ENCODE measurements around the gene TMEM150B. TPM values are rescaled to one million over a fixed set of nuclear protein-coding genes. Genes with fewer than 3 reads are reported as not detected.

Gene TMEM150B
- total RNA-seq, 1 experiment from 2014 or later, result not detected

DNA sequence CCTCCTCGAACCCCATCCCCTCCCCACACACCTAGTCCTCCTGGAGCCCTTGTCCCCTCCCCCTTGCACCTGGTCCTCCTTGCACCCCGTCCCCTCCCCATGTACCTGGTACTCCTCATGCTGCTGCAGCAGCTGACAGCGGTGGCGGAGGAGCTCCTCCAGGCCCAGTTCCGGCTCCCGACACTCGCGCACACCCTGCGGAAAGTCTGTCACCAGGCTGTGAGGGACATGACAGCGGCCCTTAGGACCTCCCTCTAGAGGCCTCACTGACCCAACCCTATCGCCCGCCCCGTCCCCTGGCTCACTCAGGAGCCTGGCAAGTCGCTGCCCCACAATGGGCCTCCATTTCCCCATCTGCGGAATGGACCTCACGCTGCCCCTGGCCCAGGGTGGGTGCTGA is 60.0 kb downstream of the TMEM150B start:
- Histone ChIP-seq H3K27me3 (ENCODE audit: insufficient read depth, low read depth) (no peaks in the 10 kb centered on the region), H3K79me2 (ENCODE audit: low read depth) (no peaks in the 10 kb centered on the region; the same call in 1 of the 2 replicates), H2AFZ (no peak overlapping the region), H3K36me3 (ENCODE audit: low read depth) (peaks cover 5% of the 10 kb centered on the region; the same call in 1 of the 2 replicates), H3K9me2 (ENCODE audit: insufficient read depth) (no peaks in the 10 kb centered on the region), H3K4me1 (replicated peaks; ENCODE audit: insufficient read depth) (peaks cover 7% of the 10 kb centered on the region), H3K9me3 (ENCODE audit: insufficient read depth, low read depth) (no peaks in the 10 kb centered on the region), H3K4me3 (no peak overlapping the region), H3K4me2 (no peak overlapping the region), H3K27ac (no peak overlapping the region), H3F3A (ENCODE audit: insufficient read depth, low read depth) (peaks cover 15% of the 10 kb centered on the region; the same call in 1 of the 2 replicates), H4K20me1 (ENCODE audit: insufficient read depth) (no peaks in the 10 kb centered on the region)
- TF ChIP-seq EZH2 (IDR thresholded peaks at IDR 0.05; ENCODE audit: low read depth) (no peak), CTCF (conservative IDR thresholded peaks at IDR 0.05) (no peak)
- intact Hi-C loops (cut with micrococcal nuclease; ENCODE audit: unreplicated experiment), result no loop called here
- CTCF ChIA-PET, result no interaction called here
- POLR2A ChIA-PET (ENCODE audit: unreplicated experiment), result no interaction called here
- BruUV-seq (replicated peaks), result no TSS peak
- DNase-seq, result no peak

- ChIA-PET CTCF (no interaction called here), POLR2A (ENCODE audit: unreplicated experiment) (no interaction called here)
- no peak for TF ChIP-seq CTCF (conservative IDR thresholded peaks at IDR 0.05)
- no peak for TF ChIP-seq EZH2 (IDR thresholded peaks at IDR 0.05; ENCODE audit: low read depth)
Observed at GRCh38 chr19:55264531-55264930, 60.6 kb downstream of the TMEM150B start.

More at GRCh38 chr19:55264531-55264930, 60.6 kb downstream of the TMEM150B start:
- no peaks in the 10 kb centered on the region; the same call in 1 of the 2 replicates for H3K79me2 ChIP-seq (ENCODE audit: low read depth)
- peaks cover 22% of the 10 kb centered on the region; the same call in 1 of the 2 replicates for H3F3A ChIP-seq (ENCODE audit: insufficient read depth, low read depth)
- peaks cover 5% of the 10 kb centered on the region; the same call in 1 of the 2 replicates for H3K36me3 ChIP-seq (ENCODE audit: low read depth)
- no peaks in the 10 kb centered on the region for H4K20me1 ChIP-seq (ENCODE audit: insufficient read depth)
- H3K9me3 ChIP-seq (ENCODE audit: insufficient read depth, low read depth), result no peaks in the 10 kb centered on the region
- no peaks in the 10 kb centered on the region for H3K9me2 ChIP-seq (ENCODE audit: insufficient read depth)
- H3K27ac ChIP-seq, result no peak overlapping the region
- H2AFZ ChIP-seq, result no peak overlapping the region
- no peak overlapping the region for H3K4me3 ChIP-seq
- DNase-seq, result no peak
- intact Hi-C loops (cut with micrococcal nuclease; ENCODE audit: unreplicated experiment), result no loop called here
- H3K4me2 ChIP-seq, result no peak overlapping the region
- BruUV-seq (replicated peaks), result no TSS peak
- no peaks in the 10 kb centered on the region for H3K27me3 ChIP-seq (ENCODE audit: insufficient read depth, low read depth)
- peaks cover 13% of the 10 kb centered on the region for H3K4me1 ChIP-seq (replicated peaks; ENCODE audit: insufficient read depth)

Other genes with a start within 250 kb of the TMEM150B start
- gene EPS8L1, start 249.5 kb downstream of the TMEM150B start, total RNA-seq (2021), result 111 and 162 TPM in 2 replicates
- 110 and 114 TPM in 2 replicates for gene PPP1R12C, start 207.7 kb downstream of the TMEM150B start, total RNA-seq (2021)
- gene TNNT1, start 176.1 kb downstream of the TMEM150B start, total RNA-seq (2021), result 228 and 266 TPM in 2 replicates
- gene TNNI3, start 167.6 kb downstream of the TMEM150B start, total RNA-seq (2021), result 13.7 and 18.2 TPM in 2 replicates
- 51.8 and 76.6 TPM in 2 replicates for gene DNAAF3, start 158.7 kb downstream of the TMEM150B start, total RNA-seq (2021)
- 1.3 and 2.8 TPM in 2 replicates for gene SYT5, start 145.1 kb downstream of the TMEM150B start, total RNA-seq (2021)
- 11.7 and 21.4 TPM in 2 replicates for gene PTPRH, start 115.8 kb downstream of the TMEM150B start, total RNA-seq (2021)
- gene TMEM86B, start 96.6 kb downstream of the TMEM150B start, total RNA-seq (2021), result 18.1 and 18.4 TPM in 2 replicates
- gene PPP6R1, start 66.3 kb downstream of the TMEM150B start, total RNA-seq (2021), result 136 and 159 TPM in 2 replicates
- gene HSPBP1, start 45.2 kb downstream of the TMEM150B start, total RNA-seq (2021), result 66.2 and 79.6 TPM in 2 replicates
- 6.5 and 14.4 TPM in 2 replicates for gene BRSK1, start 41.3 kb downstream of the TMEM150B start, total RNA-seq (2021)
- gene KMT5C, start 14.5 kb upstream of the TMEM150B start, total RNA-seq (2021), result 71.6 and 80.7 TPM in 2 replicates
- 3.3 and 3.7 TPM in 2 replicates for gene COX6B2, start 29.4 kb upstream of the TMEM150B start, total RNA-seq (2021)
- 0.11 TPM in 1 of 2 replicates, not detected in the other for gene GARIN5B, start 37.9 kb upstream of the TMEM150B start, total RNA-seq (2021)
- 4.1 and 6.6 TPM in 2 replicates for gene IL11, start 45.1 kb upstream of the TMEM150B start, total RNA-seq (2021)
- not detected in 2 replicates for gene TMEM190, start 51.5 kb upstream of the TMEM150B start, total RNA-seq (2021)
- 40.4 and 94.5 TPM in 2 replicates for gene TMEM238, start 59.0 kb upstream of the TMEM150B start, total RNA-seq (2021)
- 2,433 and 2,547 TPM in 2 replicates for gene RPL28, start 60.6 kb upstream of the TMEM150B start, total RNA-seq (2021)
- 359 and 395 TPM in 2 replicates for gene UBE2S, start 82.4 kb upstream of the TMEM150B start, total RNA-seq (2021)
- not detected in 2 replicates for gene SHISA7, start 118.0 kb upstream of the TMEM150B start, total RNA-seq (2021)
- gene ISOC2, start 136.3 kb upstream of the TMEM150B start, total RNA-seq (2021), result 92.4 and 113 TPM in 2 replicates
- 0.73 and 0.74 TPM in 2 replicates for gene C19orf85, start 139.4 kb upstream of the TMEM150B start, total RNA-seq (2021)
- 17.7 and 19.3 TPM in 2 replicates for gene ZNF628, start 151.3 kb upstream of the TMEM150B start, total RNA-seq (2021)
- gene NAT14, start 159.8 kb upstream of the TMEM150B start, total RNA-seq (2021), result 61.6 and 103 TPM in 2 replicates
- gene SSC5D, start 163.1 kb upstream of the TMEM150B start, total RNA-seq (2021), result 3.9 and 4.8 TPM in 2 replicates
- 3.5 and 3.9 TPM in 2 replicates for gene SBK2, start 211.8 kb upstream of the TMEM150B start, total RNA-seq (2021)
- gene SBK3, start 220.2 kb upstream of the TMEM150B start, total RNA-seq (2021), result 41.4 and 45.0 TPM in 2 replicates

Measured in PC-9 (cell line).